ENCODE measurements around the gene CDS2.

DNA sequence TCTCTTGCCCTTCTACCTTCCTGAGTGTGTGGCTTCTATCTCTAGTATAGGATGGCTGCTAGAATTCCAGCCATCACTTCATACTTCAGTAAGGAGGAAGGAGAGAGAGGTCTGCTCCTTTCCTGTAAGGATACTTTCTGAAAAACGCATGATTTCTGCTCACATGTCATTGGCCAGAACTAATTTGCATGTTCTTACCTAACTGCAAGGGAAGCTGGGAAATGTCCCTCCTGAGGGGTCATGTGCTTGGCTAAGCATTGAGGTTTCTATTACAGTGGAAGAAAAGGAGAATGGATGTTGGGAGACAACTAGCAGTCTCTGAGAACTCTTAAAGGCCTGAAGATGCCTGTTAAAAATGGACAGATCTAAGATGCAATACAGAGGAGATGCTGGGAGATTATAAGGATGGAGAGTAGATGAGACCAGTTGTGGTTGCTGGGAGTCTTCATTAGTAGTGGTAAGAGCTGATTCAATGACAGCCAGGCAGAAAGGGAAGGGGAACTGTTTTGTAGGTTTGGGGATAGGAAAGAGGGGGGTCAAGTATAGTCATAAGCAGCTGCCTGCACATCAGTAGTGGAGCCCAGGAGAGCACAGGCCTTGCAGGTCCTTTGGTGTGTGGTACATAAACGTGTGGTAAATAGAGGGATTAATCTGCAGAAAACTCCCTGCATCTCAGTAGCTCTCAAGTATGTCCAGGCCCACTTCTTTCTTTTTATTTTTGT, 20.2 kb downstream of the CDS2 start:
- TF ChIP-seq POU6F1 (CRISPR knock-in tag; IDR thresholded peaks at IDR 0.05; ENCODE audit: borderline replicate concordance, low read depth) (no peak), BACH2 (CRISPR knock-in tag; IDR thresholded peaks at IDR 0.05; ENCODE audit: borderline replicate concordance) (no peak), ZNF70 (CRISPR knock-in tag; IDR thresholded peaks at IDR 0.05) (no peak), CSDC2 (CRISPR knock-in tag; IDR thresholded peaks at IDR 0.05) (no peak), GLIS3 (CRISPR knock-in tag; IDR thresholded peaks at IDR 0.05) (no peak)

Measured in SK-N-SH treated with all-trans-retinoic acid at 6 μM for 48 hours (cell line).